Activated CD8-positive, alpha-beta memory T cell treated with anti-CD3 and anti-CD28 coated beads, Interleukin-2, amount 50 U/mL, for 24 hours (primary cell): ENCODE results near the gene EEIG2.

ENCODE experiments used
- DNase-seq: peaks from one replicate; pipeline ENCODE4 v3.0.0-alpha.2; 2020; ENCODE audit errors: extremely low read depth

Gene EEIG2

DNA sequence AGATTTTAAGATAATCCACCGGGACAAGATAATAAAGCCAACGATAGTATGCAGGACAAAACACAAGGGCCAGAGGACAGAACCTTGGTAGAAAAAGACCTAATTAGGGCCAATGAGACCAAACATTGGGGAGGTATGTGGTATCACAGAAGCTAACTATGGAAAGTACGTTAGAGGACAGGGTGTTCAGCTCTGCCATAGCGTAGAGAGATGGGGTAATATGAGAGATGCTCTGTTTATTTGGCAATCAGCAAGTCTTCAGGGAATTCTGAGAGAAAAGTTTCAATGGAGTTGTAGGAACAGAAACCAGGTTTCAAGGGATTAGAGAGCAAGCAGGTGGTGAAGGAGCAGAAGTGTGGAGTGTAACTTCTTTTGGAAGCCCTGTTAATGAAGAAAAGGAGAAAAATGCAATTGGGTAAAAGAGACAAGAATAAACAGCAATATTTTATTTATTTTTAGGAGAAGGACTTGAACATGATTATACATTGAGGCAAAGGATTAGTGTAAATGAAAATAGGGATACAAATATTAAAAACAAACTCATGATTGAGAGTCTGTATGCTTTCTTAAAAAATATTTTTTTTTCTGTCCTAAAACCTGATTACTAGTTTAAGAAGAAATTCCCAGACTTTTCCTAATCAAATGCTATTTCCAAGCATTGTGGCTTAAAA, 24.0 kb downstream of the EEIG2 start:
- DNase-seq: no peak

GRCh38 chr1:108584428-108584856, 24.5 kb downstream of the EEIG2 start:
- no peak for DNase-seq

DNA sequence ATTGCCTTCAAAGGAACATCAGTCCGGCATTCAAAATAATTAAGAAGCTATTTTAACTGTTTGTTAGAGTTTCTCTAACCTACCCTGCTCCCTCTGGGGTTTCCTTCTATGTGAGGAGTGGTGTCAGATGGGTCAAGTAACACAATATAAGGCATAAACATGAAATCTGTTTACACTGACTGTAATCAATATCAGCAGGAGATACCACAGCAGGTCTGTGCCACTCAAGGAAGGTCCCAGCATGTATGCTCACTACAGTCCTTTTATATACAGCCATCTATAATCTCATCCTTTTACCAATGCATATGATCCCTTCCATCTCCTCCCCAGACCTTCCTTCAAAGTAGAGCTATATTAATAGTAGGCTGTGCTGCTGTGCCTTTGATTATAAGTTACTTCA, 25.4 kb downstream of the EEIG2 start:
- DNase-seq: no peak

DNA sequence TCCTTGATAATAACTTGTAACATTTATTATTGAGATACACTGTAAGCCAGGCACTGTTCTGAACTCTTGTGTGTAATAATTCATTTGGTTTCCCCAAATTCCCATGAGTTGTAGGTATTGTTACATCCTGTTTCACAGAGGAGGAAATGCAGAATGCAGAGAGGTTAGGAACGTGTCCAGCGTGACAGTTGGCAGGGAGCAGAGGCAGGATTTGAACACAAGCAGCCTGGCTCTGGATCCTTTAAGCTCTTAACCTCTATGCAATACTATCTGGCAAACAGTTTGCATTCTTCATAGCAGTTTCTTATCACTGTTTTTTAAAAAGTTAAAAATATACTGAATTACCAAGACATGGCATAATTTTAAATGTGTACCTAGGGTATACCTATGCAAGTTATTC, 30.5 kb downstream of the EEIG2 start:
- DNase-seq: no peak

DNA sequence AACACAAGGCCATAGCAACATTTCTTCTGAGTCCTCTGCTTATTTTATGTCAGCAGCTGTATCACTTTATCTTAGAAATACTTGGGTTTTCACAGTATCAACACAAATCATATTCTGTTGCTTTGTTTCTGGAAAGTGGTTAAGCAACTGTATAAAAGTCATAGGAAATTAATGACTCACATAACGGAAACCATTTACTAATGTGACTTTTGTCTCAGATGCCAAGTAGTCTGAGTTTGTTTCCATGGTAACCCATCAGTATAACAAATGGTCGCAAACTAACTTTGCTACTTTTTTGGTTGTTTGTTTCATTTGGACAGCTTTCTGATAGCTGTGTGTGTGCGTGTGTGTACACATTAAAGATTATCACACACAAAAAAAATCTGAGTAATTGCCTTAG, 31.1 kb downstream of the EEIG2 start:
- no peak for DNase-seq

DNA sequence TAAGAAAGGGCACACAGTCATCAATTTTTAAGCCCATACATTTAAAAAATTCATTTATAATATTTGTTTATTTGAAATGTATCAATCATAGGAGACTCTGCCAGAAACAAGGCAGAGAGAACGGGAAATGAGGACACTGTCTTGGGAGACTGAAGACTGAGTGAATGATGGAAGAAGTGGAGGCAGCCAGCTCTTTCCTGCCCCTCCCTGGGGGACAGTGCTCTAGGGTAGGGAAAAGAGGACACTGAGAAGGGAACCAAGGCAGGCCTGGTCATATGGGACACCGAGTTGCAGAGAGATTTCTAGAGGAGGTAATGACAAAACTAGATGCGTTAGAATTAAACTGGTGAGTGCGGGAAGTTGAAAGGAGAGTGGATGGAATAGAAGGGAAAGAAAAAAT, 31.6 kb downstream of the EEIG2 start:
- DNase-seq: no peak

DNA sequence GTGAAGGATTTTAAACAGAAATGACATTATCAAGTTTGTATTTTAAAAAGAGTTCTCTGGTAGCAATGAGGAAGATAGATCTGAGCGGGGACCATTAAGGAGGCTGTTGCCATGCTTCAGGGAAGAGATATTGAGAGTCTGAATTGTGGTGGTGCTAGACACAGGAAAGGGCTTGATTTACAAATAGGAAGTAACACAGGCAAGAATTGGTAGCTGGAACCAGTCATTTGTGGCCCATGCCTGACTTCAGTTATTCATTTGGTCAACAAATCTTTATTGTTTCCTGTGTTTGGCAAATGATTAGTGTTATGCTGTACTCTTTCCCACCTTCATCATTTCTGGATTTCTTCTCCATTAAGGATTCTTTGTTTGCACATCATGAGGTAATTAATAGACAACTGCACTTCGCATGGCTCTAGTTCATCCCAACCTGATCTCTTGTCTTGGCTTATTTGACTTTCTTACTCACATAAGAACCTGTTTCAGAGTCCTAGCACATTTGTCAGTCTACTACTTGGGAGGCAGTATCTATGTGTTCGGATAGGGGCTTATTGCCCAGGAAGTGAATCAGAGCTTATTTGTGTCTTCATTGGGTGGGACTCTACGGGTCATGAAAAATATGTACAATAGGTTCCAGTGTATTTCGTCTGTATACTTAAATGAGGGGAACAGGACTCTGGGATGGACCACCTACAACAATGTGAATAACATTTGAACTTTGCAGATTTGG, 32.3 kb downstream of the EEIG2 start:
- no peak for DNase-seq

GRCh38 chr1:108593448-108593847, 33.5 kb downstream of the EEIG2 start:
- no peak for DNase-seq

GRCh38 chr1:108595507-108595906, 35.6 kb downstream of the EEIG2 start:
- no peak for DNase-seq

GRCh38 chr1:108597041-108597440, 37.1 kb downstream of the EEIG2 start:
- no peak for DNase-seq

GRCh38 chr1:108598340-108598739, 38.4 kb downstream of the EEIG2 start:
- DNase-seq: no peak

GRCh38 chr1:108600504-108600903, 40.6 kb downstream of the EEIG2 start:
- DNase-seq: no peak

GRCh38 chr1:108601708-108602410, 42.0 kb downstream of the EEIG2 start:
- DNase-seq: no peak

DNA sequence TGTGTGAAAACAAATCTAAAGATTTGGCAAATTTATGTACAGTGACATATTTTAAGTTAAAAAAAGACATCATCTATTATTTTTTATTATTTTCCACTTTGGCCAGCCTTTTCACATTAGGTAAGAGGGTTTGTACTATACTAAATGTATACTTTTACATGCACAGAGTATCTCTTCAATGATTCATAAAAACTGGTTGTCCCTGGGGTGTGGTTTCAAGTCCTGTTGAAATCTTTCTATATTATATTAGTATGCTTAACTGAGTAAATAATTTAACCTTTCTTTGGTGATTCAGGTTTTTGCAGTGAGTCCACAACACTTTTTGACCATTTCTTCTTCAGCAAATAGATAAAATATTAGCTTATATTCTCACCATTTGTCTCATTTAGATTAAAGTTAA, 45.7 kb downstream of the EEIG2 start:
- DNase-seq: no peak

GRCh38 chr1:108606478-108606877, 46.6 kb downstream of the EEIG2 start:
- no peak for DNase-seq

DNA sequence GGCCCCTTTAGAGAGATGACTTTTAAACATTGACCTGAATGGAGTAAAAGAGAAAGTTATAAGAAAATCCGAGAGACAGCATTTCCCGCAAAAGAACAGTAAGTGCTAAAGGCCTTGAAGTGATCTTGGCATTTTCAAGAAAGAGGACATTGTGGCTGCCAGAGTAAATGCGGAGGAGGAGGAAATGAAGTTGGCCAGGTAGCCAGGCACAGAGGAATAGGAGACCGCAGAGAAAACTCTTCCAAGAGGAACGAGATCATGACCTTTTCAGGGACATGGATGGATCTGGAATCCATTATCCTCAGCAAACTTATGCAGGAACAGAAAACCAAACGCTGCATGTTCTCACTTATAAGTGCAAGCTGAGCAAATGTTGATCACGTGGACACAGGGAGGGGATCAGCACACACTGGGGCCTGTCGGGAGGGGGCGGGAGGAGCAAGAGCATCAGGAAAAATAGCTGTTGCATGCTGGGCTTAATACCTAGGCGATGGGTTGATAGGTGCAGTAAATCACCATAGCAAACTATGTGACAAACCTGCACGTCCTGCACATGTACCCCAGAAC, 49.7 kb downstream of the EEIG2 start:
- DNase-seq: no peak
